NCI-H1105 (cell line): Measurements from ENCODE around the gene GRIA3.
"Not testable (repeated sequence)": the region's sequence is repeated elsewhere in the genome, so short reads cannot be mapped to it uniquely, and the experiment has no call there.

Source experiments
- DNase-seq: peaks from one replicate; lab custom pipeline; 2025; lab: John Stamatoyannopoulos, UW

GRIA3 gene

DNA sequence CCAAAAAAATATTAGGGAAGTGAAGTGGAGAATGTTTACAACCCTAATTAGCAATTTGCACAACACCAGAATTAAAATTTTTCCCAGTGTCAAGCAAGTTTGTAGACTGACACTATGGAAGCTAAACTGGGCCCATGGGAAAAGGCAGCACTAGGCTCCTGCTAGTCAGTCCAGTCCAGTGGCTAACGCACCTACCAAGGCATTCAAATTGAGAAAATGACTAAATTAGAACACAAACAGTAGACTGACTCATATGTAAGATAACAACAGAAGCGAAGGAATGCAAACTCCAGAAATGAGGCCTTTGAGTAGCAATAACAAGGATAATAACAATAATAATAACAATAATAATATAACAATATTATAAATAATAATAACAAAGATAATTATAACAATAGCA, 90.7 kb downstream of the GRIA3 start:
- DNase-seq: no peak

DNA sequence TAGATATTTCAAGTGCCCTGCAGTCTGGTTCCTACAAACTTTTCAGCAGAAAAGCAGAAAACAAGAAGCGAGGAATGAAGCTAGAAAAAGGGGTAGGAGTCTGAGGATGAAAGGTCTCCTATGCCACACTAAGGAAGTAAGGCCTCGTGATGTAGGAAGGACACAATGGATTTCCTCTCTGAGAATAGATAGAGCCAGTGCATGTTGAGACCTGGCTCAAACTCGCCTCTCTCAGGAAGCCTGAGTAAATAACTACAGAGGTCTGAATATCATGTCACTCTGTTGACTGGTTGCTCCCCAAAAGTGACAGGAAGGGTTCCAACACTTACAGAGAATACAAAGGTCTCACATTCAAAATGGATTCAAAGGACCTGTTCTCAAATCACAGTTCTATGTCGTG, 93.3 kb downstream of the GRIA3 start:
- no peak for DNase-seq

DNA sequence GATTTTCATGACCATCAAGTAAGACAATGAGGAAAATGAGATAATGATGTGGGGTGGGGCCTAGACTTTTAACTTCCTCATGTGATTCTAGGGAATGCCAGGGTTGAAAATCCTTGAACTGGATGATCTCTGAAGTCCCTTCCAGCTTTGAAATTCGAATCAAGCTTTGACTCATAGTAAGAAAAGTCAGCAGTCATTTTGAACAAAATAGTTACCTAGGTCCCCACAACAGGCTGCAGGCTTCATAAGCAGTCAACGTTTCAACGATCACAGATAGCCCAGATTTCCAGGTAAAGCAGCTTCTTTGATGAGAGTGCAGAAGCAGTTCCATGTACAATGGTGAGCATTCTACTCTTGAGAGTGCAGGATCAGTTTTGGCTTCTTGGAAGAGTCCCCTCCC, 93.7 kb downstream of the GRIA3 start:
- DNase-seq: no peak

DNA sequence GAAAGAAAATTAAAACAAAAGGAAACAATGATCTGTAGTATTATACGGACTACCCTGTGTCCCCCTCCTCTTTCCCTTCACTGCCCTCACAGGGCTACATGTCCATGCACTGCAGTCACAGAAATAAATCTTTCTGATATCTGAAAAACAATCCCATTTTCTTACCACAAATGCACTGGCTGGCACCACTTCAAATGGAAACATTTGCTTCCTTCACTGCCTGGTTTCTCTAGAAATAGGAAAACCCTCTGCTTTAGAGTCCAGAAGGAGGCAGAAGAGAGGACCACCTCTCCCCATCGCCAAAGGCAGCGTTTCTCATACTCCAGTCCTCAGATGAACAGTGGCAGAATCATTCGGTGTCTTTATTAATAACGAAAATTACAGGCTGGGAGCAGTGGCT, 98.2 kb downstream of the GRIA3 start:
- no peak for DNase-seq

DNA sequence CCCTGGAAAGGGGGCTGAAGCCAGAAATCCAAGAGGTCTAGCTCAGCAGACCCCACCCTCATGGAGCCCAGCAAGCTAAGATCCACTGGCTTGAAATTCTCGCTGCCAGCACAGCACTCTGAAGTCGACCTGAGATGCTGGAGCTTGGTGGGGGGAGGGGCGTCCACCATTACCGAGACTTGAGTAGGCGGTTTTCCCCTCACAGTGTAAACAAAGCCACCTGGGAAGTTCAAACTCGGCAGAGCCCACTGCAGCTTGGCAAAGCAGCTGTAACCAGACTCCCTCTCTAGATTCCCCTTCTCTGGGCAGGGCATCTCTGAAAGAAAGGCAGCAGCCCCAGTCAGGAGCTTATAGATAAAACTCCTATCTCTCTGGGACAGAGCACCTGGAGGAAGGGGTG, 99.3 kb downstream of the GRIA3 start:
- not testable (repeated sequence) for DNase-seq

DNA sequence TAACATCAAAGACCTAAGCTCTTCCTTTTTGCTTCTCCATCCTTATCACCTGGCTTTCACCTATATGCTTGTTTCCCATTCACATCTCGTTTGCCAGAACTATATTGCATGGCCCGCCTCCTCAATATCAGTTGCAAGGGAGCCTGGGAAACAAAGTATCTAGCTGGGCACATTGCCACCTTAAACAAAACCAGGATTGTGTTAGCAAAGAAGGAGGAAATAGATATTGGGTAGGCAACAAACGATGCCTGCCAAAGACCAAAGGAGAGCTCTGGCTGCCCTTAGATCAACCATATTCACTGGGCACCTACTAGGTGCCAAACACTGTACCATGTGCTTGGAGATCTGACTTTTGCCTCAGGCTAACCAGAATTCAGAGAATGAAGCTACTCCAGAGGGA, 107.5 kb downstream of the GRIA3 start:
- DNase-seq: peak; percentile 2

DNA sequence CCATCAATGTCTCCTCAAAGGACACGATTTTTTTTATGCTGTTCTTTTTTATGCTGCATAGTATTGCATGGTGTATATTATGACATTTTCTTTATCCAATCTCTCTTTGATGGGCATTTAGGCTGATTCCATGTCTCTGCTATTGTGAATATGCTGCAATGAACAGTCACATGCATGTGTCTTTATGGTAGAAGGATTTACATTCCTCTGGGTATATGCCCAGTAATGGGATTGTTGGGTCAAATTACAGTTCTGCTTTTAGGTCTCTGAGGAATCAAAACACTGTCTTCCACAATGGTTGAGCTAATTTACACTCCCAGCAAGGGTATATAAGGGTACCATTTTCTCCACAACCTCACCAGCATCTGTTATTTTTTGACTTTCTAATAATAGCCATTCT, 113.9 kb downstream of the GRIA3 start:
- DNase-seq: no peak

DNA sequence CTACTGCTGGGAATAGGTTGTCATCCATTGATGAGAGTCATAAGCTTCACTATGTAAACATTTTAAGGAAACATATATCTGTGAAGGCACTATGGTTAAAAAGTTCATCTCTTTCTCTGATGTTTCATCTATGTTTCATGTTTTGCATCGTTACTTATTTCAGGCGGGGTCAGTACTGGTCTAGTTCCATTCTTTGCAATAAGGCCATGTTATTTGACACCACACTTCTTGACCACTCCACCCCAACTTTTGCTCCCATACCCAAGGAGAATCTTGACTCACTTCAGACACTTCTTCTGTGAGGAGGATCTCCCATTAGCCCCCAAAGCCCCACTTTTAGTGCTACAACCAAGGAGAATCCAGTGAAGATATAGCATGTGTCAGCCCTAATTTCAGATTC, 119.4 kb downstream of the GRIA3 start:
- DNase-seq: no peak

DNA sequence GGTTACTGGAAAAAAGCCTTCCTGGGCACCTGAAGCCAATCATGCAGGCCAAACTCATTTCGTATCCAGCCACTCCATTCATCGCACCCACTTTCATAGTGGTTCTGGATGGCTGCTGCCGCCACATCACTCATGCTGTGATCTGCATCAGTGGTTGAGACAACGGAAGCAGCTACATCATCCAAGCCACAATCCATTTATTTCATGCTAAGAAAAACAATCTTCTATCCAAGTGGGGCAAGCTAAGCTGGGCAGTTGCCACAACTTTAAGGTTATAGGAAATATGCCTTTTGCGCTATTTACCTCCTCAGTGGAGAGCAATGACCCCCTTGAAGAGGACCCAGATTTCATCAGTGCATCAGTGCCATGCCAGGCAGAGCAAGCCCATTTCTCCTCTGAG, 124.6 kb downstream of the GRIA3 start:
- no peak for DNase-seq

DNA sequence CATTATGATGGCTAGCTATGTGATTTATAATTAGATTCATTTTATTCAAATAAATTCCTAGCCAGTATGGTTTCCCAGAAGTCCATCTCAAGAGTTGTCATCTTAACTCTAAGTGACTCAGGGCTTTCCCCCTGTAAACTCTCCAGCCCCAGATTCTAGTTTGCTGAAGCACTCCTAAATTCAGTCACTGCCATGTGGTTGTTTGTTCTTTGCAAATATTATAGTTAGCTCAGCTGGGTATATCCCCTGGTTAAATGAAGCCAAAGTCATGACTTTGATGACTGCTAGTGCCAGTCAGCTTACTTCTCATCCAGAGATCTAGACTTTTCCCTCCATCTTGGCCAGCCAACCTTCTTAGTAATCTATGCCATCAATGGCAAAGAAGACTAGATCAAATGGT, 126.0 kb downstream of the GRIA3 start:
- DNase-seq: no peak

DNA sequence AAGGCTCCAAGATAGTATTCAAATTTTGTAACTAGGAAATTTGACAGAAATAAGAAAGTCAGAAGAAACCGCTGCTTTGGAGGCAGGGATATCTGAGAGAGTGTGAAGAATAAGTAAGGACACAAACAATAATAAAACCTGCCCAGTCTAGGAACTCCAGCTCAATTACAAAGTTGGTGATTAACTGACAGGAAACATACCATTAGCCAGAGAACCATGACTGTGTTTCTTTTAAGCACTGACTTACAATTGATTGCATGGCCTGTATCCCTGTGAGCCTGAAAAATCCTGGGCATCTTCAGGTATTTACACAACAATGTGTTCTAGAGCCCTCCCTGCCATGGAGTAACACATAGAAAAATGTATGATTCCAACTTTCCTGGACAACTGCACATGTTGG, 127.4 kb downstream of the GRIA3 start:
- DNase-seq: no peak

DNA sequence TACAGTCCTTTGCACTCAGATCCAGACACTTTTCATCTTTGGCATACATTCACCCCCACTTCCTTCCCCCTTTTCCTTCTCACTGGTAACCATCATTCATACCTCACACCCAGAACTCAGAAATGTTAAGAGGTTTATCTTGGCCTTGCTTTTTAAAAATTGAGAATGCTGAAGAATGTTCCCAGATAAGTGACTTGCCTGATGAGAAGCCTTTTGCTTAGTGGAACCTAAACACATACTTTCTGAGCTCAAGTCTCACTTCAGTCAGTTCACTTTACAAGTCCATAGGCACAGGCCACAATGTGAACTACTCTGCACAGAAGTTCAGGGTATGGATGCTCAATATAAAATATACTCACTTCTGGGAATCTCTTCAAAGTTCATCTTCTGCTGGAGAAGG, 129.4 kb downstream of the GRIA3 start:
- no peak for DNase-seq

DNA sequence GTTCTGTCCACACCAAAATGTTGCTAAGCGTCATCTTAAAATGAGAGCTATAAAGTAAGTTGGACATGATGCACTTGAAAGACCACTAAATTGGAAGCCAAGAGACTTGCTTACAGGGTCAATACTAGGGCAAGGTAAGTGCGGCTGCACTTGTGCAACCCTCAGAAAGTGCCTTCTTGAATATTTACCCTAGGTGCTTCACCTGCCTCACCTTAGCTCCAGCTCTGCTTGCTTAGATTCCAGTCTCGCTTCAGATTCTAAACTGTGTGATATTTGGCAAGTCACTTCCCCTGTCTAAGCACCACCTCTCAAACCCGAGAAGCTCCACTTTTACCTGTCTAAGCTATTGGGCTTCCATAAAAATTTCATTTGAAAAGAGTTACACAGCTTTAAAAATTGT, 136.5 kb downstream of the GRIA3 start:
- DNase-seq: no peak

DNA sequence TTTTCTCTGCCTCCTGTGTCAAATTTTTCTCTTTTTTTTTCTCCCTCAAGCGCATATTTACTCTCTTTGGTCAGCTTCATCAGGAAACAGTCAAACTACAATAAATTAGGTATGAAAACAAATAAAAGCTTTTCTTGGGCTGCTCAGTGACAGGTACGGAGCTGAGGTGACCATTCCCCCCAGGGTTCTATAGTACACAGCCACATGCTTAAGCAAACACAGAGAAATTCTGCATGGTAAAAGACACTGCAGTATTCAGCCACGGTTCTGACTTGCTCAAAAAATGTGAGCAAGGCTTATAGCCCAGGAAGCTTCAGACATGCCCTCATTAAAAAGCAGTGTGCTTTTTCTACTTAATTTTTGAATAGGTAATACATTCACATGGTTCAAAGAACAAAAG, 138.5 kb downstream of the GRIA3 start:
- no peak for DNase-seq

DNA sequence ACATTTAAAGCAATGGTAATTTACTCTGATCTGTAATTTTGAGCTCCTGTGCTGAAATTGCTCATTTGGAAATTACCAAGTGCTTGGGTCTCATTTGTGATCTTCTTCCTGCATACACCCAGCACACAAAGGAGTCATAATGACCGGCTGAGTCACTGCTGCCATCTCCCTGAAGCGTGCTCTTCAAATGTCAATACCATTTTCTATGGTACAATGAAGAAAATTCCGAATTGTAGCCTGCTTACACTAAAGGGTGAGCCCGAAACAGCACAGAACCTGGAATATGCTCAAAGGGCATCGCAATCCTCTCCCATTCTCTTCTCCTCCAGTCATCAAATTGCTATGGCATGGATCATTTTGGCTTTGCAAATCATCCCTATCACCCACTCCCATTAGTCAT, 140.5 kb downstream of the GRIA3 start:
- DNase-seq: no peak

DNA sequence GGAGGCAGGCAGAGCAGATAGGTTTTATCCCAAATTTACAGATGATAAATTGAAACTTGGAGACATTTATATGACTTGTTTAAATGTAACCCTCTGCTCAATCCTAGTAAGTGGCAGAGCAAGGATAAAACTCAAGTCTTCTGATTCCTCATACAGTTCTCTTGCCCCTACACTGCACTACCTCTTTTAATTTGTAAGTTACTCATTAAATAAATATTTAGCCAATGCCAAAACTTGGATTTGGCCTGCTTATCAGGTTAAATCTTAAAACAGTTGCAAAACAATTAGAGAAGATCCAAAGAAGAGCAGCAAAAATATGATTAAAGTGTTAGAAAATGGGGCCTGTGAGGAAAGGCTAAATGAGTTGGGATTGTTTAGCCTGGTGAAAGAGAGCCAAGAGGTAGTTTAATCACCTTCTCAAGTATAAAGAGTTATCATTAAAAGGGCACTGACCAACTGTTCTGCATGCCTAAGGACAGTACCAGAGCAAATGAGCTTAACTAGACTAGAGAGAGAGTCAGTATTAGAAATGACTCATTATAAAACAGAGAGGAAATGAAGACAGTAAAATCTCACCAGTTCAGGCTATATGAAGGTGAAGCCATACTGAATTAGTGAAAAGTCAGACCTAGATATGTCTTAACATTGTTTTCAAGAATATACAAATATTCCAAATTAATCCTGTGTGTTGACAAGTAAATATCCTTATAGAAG, 146.3 kb downstream of the GRIA3 start:
- DNase-seq: no peak

DNA sequence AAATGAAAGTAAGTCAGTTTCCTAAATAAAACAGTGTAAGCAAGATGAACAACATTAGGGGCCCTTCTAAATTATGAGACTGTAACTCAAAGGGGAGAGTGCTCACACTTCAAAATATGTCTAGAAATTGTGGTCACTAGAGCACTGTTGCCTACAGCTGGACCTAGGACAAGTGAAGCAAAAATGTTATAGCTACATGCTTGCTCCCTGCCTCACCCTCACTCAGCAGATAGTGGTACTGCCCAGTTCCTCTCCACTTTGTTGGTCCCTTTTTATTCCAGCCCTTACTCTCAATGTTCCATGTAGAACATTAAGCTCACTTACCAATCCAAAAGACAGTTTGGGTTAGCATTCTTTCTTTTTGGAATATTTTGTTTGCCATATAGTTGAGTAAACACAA, 147.3 kb downstream of the GRIA3 start:
- no peak for DNase-seq

DNA sequence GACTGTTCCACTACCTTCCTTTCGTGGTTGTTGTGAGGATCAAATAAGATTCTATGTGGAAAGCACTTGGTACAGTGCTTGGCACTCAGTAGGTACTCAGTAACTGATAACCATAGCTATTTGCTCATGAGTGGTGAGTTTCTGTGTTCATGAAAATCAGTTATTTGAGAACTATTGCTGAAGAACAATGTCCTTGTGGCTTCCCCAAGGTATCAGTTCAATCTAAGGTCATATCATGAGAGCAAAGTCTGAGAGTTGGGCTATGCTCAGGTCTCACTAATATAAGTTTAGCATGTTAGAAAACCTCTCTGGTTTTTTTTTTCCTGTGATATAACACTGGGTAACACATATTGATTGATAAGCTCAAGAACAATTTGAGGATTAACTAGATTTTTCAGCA, 147.8 kb downstream of the GRIA3 start:
- no peak for DNase-seq

DNA sequence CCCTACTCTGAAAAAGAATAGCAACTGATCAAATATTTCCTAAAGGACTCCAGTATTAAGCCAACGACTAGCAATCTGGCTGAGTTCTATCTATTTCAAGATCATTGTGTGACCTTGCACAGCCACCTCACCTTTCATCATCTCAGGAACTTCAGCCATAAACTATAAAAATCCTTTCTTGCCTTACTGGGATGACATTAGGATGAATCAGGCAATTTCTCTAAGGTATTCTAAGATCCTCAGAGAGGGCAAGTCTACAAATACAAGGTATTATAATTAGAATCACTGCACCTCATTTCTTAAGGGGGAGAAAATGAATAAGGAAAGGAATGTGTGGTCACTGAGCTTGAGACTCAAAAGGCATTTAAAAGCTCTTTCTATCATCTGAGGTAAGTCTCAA, 152.6 kb downstream of the GRIA3 start:
- no peak for DNase-seq

DNA sequence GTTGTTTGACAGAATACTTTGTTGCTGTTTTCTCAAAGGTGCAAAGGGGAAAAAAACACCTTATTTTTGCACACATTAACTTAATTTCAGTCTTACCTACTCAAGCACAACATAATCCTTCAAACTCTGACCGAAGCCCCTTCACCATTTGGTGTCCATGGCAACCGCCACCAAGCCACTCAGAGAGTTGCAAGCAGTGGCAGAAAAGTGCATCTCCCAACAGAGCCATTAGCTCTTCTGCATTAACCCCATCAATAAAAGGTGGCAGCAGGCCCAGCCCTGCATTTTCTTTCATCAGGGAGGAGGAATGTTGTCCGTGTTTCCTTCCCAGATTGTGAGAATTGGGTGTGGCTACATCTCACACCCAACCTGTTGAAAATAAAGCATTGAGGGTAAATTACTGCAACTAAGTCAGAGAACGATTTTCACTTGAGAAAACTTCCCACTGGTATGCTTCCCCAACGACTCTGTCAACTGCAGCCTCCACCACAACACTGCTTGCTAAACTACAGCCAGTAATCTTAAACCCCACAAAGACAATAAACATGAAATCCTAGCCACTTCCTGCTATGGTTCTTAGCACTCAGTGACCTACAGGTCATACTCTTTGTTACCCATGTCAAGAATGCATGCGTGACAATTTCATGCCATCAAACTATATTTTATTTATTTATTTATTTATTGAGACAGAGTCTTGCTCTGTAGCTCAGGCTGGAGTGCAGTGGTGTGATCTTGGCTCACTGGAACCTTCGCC, 154.0 kb downstream of the GRIA3 start:
- DNase-seq: no peak

DNA sequence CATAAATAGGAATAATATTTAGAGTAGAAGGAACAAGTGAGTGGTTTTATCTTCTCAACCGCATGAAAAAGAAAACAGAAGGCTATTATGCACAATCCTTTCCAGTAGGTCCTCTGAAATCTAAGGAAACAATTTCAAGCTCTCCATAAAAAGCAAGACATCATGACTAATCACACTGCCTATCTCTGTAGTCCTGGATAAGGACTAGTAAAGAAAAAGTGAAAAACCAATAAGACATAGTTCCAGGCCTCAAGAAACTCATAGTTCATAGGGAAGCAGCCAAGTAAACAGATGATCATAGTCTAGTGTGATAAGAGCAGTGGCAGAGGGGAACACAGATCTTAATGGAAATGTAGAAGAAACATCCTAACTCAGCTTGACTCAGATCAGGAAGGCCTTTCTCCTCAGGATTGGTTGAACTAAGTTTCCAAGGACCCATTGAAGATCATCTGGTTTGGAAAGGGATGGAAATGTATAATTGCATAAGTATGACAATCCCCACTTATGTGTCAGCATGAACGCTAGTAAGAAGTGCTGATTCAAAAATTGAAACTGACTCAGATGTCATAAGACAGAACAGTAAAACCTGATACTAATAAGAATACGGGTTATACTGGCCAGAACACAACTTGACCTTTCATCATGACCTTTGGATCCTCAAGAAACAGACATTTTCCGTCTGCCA, 155.3 kb downstream of the GRIA3 start:
- no peak for DNase-seq

DNA sequence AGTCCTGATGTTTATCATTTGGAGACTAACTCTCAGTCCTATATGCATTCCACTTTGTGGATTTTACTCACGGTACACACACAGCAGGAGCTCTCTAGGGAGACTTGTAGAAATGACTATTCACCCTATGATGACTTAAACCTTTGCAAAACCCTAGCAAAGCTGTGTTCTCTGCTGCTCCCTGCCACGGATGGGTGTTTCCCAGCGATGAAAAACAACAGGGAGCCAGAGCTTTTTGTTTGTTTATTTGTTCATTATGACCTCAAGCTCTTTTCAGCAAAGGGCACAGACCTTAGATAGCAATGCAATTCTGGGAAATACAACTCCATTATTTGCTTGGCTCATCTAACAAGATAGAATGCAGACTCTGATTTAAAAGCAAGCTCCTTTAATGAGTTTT, 156.6 kb downstream of the GRIA3 start:
- no peak for DNase-seq

DNA sequence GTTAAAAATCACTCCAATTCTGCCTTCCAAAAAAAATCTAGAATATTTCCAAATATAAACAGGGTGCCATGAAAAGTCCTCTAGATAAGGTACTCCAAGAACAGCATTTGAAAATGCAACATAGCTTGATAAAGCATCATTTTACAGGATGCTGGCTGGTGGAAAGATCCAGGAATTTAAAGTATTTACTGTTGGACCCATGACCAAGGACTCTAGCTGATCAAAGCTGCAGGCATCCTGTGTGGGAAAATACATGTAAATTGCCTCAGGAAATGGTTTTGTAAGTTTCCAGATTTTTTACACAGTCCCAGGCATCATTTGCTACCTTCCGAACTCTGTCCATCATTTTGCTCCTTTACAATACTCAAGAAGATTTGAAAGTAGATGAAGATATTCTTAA, 164.4 kb downstream of the GRIA3 start:
- no peak for DNase-seq
